ENCODE data around the gene SH3BP5.

GRCh38 chr3:15359677-15360397 lies 27.5 kb upstream of the SH3BP5 start:
- no peak for TF ChIP-seq CTCF (IDR thresholded peaks at IDR 0.05)
- no peak for TF ChIP-seq POLR2A (IDR thresholded peaks at IDR 0.05)
